ENCODE measurements around the gene GPT2.

Gene GPT2, protein sequence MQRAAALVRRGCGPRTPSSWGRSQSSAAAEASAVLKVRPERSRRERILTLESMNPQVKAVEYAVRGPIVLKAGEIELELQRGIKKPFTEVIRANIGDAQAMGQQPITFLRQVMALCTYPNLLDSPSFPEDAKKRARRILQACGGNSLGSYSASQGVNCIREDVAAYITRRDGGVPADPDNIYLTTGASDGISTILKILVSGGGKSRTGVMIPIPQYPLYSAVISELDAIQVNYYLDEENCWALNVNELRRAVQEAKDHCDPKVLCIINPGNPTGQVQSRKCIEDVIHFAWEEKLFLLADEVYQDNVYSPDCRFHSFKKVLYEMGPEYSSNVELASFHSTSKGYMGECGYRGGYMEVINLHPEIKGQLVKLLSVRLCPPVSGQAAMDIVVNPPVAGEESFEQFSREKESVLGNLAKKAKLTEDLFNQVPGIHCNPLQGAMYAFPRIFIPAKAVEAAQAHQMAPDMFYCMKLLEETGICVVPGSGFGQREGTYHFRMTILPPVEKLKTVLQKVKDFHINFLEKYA

DNA sequence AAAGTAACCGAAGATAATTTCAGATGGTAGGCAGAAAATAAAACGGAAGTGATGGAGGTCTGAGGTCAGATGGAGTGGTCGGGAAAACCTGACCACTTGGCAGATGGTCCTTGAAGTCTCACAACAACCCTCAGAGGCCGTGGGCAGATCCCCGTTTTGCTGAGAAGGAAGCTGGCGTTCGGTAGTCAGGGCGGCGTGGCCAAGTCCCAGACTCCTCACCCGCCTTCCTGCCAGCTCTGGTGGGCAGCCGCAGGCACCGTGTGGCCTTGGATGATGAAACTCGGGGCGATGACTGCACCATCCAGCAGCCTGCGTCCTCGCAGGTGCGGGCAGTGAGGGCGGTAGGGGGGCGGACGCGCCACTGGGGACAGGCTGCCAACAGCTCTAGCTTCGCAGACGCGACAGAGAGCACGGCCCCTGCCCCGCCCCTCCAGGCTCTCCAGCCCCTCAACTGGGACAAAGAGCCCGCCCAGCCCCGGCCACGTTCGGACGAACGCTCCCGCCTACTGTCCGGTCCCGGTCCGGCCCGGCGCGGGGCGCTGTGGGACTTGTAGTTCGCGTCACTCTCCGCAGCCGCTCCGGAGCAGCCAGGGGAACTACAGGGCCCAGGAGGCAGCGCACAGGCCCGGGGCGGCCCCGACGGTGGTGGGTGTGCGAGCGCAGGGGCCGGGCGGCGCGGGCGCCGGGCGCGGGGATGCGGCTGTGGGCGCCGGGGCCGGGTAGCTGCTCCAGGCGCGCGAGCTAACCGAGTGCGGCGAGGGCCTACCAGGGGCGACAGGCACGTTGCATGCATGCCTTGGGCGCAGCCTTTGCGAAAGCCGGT is at the start of gene GPT2:
Gene GPT2, plus strand, starts transcription at position 673 of the 823 bp plus-strand sequence. CDS start 354 bp downstream, outside the sequence.
- DNase-seq: peak; percentile 87

DNA sequence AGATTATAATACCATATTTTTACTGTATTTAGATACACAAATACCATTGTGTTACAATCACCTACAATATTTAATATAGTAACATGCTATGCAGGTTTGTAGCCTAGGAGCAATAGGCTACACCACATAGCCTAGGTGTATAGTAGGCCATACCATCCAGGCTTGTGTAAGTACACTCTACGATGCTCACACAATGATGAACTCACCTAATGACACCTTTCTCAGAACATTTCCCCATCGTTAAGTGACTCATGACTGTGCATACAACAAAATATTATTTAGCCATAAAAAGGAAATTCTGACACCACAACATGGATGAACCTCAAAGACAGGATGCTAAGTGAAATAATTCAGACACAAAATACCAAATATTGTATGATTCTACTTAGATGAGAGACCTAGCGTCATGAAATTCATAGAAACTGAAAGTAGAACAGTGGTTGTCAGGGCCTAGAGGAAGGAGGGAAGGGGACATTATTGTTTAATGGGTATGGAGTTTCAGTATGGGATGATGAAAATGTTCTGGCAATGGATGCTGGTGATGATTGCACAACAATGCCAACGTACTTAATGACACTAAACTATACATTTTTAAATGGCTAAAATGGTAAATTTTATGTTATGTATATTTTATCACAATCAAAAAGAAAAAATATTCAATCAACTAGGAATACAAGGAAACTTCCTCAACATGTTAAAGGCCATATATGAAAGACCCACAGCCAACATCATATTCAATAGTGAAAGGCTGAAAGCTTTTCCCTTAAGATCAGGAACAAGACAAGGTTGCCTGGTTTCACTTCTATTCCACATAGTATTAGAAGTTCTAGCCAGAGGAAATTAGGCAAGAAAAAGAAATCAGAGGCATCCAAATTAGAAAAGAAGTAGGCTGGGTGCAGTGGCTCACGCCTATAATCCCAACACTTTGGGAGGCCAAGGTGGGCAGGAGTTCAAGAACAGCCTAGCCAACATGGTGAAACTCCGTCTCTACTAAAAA is 47.3 kb upstream of the GPT2 start:
- no peak for DNase-seq

DNA sequence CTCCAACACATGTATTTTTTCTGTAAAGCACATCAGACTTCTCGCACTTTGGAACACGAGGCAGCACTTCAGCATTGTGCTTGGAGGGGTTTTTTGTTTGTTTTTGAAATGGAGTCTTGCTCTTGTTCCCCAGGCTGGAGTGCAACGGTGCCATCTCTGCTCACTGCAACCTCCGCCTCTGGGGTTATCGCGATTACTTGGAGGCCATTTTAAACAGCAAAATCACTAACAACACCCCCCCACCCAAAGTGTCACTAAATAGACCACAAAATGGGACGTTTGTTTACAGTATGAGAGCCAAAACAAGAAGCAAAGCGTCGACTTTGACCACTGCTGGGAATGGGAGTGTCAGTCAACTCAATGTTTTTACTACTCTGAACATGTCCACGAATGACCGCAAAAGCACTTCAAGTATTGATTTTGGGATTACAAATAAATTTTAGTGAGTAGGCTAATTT is 44.1 kb upstream of the GPT2 start:
- DNase-seq: no peak

DNA sequence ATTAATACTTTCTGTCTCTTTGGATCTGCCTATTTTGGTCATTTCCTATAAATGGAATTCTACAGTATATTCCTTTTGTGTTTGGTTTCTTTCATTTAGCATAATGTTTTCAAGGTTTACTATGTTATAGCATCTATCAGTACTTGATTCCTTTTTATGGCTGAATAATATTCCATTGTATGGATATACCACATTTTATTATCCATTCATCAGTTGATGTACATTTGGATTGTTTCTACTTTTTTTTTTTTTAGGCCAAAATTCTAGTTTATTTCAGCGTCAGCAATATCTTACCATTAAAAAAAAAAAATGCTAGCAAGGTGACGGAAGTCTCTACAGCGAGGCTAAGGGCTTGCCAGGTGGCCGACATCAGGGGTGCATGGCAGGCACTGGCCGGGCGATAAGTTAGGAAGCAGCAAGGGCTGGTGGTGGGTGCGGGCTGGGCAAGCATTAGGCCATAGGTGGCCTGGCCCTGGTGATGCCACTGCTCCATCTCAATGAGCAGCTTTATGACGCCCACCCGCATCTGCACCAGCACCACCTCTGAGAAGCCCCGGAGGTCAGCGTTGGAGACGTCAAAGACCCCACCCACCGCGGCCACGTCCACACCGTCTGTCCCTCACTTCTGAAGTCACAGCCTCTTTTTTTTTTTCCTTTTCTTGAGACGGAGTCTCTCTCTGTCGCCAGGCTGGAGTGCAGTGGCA is 41.8 kb upstream of the GPT2 start:
- DNase-seq: no peak

DNA sequence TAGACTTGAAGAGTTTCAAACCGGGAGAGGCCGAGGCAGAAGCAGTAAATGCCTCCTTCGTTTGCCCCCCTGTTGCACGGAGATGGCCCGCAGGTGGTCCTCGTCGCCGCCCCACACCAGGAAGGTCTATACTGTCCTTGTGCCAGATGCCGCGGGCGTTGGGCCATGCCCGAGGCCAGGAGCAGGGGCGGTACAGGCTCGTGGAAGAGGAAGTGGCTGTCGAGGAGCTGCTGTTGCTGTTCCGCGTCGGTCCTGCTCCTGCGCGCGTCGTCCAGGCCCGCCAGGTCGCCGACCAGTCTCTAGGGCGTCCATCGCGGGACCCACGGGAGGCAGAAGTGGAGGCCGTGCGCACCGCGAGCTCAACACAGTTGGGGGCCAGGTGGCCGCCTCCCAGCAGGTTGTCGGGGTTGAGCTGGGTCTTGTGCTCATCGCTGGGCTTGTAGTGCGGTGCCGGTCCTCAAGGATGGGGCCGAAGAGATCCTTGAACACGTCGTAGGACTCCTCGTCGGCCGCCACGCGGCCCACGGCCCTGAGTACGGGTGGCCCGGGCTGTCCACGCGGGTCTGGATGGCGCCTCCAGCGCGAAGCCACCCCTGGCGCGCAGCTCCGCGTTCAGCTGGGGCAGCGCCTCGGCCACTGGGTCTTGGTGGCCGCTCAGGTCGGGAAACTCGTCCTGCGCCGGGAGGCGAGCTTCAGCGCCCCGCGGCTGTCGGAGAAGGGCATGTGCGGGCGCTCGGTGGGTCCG is 40.1 kb upstream of the GPT2 start:
- DNase-seq: no peak

DNA sequence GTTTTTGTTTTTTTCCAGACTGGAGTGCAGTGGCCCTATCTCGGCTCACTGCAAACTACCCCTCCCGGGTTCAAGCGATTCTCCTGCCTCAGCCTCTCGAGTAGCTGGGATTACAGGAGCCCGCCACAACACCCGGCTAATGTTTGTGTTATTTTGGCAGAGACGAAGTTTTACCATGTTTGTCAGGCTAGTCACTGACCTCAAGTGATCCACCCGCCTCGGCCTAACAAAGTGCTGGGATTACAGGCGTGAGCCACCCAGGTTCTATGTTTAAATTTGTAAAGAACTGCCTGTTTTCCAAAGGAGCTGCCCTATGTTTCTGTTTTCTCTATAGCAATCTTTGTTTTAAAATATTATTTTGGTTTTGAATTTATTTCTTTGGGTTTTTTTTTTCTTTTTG is 39.4 kb upstream of the GPT2 start:
- no peak for DNase-seq

DNA sequence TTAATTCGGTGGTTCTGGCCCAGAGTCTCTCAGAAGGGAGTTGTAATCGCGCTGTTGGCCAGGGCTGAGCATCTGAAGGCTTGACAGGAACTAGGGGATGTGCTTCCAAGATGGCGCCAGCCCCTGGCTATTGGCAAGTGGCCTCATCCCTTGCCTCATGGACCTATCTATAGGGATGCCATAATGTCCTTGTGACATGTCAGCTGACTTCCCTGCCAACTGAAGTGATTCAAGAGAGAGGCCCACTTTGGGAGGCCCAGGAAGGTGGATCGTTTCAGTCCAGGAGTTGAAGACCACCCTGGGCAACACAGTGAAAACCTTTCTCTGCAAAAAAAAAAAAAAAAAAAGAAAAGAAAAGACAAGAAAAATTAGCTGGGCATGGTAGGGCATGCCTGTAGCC is 38.2 kb upstream of the GPT2 start:
- DNase-seq: no peak

DNA sequence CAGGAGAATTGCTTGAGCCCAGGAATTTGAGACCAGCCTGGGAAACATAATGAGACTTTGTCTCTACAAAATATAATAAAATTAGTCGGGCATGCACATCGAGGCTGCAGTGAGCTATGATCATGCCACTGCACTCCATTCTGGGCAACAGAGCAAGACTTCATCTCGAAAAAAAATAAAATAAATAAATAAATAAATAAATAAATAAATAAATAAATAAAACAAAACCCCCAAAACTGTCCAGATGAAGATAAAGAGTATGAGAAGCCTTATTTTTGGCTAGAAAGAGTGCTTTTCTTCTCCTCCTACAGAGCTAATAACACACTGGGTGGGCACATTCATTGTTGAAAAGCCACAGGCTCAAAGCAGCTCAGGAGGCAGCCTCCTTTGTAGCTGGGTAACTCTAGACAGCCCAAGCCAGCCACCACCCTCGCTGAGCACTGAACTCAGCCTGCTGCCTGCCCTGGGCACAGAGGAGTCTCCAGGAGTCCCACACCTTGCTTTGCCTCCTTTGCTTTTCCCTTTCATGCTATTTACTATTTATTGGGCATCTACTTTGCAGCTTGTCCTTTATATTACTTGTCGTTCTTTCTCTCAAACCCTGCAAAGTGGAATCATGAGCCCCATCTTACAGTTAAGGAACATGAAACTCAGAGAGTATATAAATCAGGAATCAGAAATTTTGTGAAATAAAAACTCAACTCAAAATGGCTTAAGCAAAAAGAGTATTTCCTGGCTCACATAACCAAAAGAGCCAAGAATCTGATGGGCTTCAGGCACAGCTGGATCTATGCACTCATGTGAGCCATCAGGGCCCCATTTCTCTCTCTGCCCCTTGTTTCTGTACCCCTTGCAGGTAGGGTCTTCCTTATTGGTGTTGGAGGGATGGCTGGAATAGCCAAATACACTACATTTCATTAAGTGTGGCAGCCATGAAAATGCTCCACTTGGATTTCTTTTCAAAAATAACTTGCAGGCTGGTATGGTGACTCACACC is 35.1 kb upstream of the GPT2 start:
- no peak for DNase-seq

DNA sequence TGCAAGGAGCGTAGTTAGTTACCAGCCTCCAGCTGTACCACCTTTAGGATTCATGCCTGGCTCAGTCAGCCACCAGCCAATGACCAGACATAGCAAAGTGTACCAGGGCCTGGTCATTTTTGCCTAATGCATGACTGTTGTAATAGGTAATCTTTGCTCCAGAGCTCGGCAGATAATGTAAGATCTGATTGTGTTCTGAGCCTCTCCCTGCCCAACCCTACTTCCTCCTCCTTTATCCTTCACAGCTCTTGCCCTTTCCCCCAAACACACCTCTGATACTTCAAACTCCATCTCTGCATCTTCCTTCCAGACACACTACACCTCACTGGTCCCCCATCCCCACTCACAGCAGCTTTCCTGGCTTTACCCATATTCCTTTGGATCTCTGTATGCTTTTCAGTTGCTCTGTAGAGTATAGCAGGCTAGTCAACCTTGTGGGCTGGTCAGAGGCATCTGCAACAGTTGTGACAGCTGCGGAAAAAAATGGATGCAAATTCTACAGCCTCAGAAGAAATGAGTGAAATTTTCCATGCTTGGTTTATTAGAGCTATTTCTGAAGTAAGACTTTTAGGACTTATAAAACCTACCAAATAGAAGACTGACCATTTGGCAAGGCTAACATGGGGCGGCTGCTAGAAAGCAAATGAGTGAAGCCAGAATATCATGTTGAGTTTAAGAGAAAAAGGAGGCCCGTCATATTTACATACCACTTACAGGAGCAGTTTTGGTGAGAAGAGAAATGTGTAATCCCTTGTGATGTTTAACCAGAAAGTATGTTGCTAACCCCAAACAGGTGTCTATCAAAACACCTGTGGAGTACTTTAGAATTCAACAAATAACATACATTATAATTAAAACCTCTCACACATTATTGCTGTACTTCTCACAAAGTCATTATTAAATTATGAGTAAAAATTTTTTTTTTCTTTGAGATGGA is 33.3 kb upstream of the GPT2 start:
- DNase-seq: no peak

DNA sequence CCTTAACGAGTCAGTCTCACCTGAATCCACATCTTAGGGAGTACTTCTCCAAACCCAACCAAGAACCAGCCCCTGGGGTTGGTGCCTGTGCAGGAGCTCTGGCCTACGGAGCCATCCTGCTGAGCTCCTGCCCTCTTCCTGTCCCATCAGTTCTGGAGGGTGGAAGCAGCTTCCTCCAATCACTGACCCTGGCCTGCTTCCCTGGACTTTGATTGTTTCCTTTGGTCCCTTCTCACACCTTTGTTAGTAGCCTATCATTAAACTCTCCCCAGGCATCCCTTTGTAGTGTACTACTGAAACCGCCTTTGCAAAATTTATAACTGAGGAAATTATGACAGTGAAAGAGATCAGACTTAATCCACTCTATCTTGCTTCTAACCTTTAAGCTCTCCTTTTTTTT is 32.0 kb upstream of the GPT2 start:
- DNase-seq: no peak

DNA sequence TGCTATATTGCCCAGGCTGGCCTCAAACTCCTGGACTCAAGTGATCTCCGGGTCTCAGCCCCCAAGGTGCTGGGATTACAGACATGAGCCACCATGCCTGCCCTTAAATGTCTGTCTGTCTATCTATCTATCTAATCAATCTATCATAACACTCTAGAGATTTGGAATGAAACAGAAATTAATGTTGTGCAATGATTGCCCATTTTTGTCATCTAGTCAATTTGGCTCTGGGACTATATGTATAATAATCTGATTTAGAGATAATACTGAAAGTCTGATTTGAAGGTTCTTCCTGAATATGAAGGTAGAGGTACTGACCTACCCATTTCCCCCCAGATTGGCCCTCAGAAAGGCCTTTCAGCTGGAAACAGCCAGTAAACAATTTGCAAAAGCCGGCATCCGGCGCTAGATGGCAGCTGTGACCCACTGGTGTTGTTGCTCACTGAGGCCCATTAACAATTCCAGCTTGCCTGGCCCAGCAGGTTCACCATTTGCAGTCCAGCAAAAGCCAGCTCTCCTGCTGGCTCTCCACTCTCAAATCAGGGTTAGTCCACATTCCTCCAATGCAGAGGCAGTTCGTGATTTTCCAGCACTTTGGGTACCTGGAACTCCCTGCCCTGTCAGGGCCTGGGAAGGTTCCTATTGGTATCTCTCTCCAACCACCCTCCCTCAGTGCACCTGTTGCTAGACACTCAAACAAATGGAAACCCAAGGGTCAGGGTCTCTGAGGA is 30.3 kb upstream of the GPT2 start:
- DNase-seq: peak; percentile 64

DNA sequence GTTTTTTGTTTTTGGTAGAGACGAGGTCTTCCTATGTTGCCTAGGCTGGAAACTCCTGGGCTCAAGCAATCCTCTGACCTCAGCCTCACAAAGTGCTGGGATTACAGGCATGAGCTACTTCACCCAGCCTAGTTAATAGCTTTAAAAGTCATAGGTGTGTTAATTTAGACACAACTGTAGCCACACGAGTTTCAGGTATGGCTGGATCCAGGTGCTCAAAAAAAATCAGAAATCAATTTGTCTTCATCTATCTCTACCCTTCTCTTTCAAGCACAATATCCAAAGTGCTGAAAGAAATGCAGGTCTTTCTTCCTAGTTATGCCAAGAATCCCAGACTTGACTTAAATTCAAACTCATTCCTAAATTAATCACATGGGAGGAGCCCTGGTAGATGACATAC is 29.3 kb upstream of the GPT2 start:
- no peak for DNase-seq

DNA sequence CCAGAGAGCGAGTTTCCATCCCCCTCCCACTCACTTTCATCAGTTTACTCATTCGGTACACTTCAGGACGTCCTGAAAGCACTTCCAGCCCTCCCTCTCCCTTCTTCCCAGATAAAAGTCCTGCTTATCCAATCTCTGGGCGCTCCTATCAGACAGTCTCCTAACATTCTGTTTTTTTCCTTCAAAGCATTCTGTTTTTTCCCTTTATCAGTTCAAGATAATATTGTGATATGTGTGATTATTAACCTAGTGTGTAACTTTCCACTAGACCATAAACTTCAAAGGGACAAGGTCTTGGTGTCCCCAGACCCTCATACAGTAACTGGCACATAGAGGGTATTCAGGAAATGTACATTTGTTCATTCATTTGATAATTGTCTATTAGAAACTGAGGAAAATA is 28.8 kb upstream of the GPT2 start:
- no peak for DNase-seq

DNA sequence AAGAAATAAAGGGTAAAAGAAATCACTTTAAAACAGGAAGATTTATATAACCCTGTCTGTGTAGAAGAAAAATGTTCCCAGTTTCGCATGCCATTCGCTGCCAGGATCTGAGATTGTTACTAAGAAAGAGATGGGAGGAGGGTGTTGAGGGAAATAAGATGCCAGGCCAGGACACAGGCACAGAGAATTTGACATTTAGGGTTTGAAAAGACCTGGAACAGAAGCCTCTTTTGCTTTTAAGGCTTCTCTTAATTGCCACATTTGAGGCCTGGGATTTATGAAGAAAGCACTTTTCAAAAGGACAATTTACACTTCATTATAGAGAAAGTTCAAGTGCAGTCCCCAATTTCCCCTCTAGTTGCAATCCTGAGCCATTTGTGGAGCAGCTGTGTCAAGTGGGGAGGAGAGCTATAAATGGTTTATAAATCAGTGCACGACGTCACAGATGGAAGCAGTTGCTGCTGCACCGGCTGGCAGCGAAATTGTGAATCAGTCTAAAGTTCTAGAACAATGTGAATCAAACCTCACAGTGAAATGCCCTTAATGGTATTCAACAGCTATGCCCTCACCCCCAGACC is 26.7 kb upstream of the GPT2 start:
- peak; percentile 7 for DNase-seq

DNA sequence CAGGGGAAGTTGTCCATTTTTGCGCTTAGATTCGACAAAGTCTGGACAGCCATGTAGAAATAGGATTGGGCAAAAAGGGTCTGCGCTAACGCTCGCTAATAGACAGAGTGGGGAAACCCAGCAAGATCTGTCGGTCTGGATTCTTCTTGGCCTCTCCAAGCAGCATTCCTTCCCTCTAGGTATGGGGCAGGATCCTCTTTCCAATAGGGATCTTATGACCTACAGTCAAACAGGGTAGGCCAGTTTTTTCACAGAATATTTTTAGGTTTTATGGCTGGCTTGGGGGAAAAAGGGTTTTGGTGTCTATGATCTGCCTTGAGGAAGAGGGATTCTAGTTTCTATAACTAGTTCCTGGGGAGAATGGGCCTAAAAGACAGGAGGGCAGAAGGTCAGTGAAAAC is 26.0 kb upstream of the GPT2 start:
- no peak for DNase-seq

DNA sequence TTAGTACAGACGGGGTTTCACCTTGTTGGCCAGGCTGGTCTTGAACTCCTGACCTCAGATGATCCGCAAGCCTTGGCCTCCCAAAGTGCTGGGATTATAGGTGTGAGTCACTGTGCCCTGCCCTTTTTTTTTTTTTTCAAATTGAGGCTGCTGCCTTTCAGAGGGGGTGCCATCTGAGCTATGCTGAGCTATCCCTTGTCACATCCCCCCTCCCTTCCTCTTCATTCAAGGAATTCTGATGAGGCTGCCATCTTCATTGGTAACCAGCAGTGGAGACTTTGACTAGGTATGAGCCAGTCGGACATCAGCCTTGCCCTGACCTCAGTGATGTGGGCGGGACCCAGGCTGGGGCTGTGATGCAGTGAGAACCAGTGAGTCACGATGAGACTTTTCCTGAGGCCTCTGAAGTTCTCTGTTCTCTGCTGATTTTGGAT is 24.4 kb upstream of the GPT2 start:
- no peak for DNase-seq
